CD4-positive, alpha-beta T cell treated with Interleukin-6 at 100 ng/mL for 8 hours (primary cell): Measurements from ENCODE around the gene CDKAL1.
"Not testable (repeated sequence)": the region's sequence is repeated elsewhere in the genome, so short reads cannot be mapped to it uniquely, and the experiment has no call there.

Experiments
- DNase-seq: peaks from one replicate; pipeline ENCODE4 v3.0.0-alpha.2; 2020; ENCODE audit warnings: mixed read lengths, low spot score

CDKAL1 gene

DNA sequence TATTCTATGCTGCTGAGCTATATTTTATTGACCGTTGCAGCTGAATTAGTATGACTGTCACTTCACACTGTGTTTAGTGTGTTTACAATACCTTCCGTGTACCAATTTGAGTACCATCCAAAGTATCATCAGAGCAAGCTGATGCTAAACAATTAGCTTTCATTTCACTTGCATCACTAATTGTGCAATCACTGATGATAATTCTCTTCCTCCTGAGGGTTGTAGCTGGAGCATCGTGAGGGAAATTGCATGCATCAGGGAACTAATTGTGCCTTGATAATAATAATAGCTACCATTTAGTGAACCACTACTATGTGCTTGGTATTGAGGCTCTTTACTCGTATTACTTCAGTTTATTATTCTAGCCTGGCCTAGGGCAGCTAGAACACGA, 674.5 kb downstream of the CDKAL1 start:
- DNase-seq: no peak

DNA sequence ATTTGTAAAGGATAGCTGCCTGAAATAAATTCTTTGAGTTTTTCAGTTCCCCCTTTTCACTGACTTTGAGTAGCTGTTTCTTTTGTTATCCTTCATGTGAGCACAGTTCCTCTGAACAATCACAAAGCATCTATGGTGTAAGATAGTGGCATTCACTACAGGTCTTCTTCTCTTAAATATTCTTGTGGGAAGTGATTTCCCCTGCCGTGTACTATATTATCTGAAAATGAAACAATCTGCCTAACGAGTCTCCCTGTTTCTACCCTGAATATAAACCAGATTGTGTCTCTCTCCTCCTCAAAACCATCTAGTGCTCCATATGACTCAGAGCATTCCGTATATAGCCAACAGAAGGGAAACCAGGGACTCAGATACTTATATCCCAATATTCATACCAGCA, 679.2 kb downstream of the CDKAL1 start:
- no peak for DNase-seq

DNA sequence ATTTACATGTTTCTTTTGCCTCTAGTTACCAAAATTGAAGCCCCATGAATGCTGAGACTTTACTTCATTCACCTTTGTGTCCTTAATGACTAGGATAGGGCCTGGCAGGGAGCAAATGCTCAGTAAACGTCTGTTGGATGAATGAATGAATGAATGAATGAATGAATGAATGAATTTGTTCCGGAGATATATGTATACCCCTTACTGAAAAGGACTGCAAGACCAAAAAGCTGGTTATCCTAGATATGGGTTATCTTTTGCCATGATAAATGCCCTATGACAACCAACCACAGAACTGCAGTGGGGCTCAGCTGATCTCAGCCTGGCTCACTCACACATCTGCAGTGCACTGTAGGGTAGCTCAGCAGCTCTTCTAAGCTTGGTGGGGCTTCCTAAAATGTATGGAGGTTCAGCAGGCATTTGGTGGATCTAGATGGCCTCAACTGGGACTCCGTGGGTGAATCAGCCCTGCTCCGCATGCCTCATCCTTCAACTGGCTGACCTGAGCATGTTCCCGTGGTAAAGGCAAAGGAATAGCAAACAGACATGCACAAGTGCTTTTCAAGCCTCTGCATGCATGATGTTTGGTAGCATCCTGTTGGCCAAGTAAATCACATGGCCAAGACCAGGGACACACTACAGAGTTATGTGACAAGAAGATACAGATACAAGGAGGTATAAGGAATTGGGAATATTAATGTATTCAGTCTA, 680.6 kb downstream of the CDKAL1 start:
- no peak for DNase-seq

DNA sequence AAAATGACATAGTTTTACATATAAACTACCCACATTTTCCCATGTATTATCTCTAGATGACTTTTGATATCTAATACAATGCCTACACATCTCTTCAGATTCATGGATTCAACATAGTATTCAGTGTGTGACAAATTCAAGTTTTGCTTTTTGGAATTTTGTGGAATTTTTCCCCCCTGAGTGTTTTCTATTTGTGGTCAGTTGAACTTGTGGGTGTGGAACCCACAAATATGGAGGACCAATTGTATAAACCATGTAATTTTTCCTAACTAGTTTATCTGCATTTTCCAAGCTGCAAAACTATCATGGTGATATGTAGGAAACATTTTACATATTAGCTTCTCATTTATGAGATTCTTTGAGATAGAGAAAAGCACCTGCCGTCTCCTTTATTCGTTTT, 685.0 kb downstream of the CDKAL1 start:
- no peak for DNase-seq

DNA sequence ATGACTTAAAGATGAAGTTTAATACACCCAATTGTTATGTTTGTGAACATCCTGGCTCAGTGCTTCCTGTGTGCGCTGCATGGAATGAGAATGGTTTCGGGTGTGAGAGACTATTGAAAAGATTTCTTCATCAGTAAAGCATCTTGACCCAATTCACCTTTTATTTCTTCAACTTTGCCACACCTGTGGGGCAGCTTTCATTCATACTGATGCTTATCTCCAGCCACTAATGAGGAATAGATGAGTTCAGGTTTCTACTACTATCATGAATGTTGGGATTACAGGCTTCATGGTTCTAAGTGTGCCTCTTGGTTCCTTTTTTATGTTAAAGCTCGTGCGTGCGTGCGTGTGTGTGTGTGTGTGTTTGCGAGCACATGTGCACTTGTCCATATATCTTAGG, 685.6 kb downstream of the CDKAL1 start:
- DNase-seq: no peak

DNA sequence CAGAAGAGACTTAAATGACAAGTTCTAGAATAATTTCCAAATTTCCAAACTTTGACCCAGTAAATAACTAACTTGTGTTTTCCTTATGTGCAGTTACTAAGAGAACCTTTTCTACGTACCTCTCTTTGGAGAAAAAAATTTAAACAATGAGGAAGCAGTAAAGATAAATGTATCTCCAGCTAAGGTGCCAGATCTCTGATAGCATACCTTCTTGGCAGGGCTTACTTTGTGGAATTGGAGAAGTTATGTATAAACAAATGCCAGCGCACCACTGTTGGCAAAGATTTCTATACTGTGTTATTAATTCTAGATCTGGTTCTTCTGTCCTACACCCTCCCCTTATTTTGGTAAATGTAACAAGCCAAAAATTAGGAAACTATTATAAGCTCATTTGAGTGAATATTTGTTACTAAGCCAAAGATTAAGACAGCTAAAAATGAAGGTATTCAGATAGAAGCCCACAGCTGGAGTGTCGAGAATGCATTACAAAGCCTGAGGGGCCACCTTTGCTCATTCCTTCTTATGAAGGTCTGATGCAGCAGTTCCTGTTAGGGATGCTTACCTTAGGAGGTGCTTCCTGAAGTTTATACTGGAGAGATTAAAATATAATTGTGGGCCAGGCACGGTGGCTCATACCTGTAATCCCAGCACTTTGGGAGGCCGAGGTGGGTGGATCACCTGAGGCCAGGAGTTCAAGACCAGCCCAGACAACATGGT, 686.2 kb downstream of the CDKAL1 start:
- DNase-seq: no peak

DNA sequence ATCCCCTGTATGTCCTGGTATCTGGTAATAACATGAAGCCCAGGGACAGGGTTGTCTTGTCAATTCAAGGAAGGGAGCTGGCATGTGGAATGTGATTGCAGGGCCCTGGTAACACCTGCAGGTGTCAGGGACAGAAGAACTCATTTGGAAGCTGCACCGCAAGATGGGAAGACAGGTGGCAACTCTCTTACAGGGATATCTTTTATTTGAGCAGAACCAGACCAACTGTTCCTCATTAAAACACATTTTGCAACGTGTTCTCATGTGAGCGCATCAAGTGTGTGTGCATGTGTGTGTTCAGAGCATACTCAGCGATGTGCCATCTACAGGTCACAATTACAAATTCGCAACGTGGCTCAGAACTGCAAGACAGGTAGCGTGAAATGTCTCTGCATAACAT, 688.4 kb downstream of the CDKAL1 start:
- no peak for DNase-seq

DNA sequence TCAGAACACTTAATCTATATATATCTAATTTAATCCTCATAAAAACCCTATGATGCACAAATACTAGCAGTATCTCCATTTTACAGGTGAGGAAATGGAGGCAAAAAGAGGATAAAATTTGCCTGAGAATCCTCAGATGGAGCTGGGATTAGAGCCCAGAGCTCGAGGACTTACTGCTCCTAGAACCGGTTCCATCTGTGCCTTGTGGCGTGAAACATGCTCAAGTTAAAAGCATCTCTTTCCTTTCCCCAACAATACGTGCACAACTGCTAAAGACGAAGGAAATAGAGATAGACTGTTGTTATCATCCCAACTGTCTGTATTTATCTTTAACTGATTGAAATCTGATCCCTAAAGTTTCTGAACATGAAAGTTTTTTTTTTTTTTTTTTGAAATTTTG, 691.7 kb downstream of the CDKAL1 start:
- no peak for DNase-seq

DNA sequence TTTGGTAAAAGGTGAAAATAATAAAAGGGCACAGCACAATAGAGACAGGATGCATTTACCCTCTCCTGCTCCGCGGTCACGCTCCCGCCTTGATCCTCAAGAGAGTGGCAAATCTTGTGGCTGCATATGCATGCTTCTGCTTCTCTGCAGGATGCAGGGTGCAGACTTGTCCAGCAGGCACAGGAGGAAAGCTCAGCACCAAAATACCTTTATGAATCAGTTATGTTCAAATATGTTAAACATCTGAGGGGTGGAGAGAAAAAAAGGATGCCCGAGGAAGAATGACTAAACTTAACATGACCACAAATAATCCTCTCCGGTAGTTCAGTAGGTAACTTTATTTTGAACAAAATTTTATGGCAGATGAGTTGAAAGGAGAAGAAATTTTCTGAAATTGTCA, 693.2 kb downstream of the CDKAL1 start:
- no peak for DNase-seq

DNA sequence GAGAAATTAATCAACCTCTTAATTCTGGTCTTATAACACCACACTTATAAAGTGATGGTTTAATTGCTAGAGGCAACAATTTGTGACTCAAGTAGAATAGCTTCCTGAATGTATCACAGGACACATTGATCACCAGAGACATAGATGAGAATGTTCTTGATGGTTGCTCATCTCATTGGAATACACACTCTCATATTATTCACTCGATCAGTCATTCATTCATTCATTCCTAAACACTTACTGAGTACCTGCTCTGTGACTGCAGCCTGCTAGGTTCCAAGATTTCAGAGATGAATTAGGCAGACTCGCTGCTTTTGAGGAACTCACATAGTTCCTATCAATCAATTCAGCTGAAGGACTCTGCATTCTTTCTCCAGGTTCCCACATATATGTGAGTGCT, 694.2 kb downstream of the CDKAL1 start:
- DNase-seq: no peak

DNA sequence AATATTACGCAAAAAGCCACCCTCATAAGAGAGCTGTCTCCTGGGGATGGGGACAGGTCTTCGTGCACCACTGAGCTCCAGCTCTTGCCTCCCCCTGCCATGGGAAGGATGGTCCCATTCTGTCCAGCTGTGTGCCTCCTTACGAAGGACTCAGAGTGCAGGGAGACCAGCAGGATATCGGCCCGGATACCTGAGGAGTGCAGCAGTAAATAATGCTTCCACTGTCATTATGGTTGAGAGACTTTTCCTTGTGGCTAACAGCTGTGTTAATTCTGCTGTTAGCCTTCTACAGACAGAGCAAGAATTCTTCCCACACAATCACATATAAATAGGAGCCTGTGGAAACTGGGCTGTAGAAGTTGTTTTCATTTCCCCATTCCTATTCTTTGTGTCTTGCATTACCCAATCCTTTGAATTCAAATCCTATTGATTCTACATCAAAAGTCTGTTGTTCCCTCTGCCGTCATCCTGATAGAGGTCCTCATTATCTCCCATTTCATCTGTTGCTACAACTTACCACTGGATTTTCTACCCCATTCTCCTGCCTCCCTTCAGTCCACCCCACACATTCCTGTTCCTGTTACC, 694.7 kb downstream of the CDKAL1 start:
- DNase-seq: no peak

DNA sequence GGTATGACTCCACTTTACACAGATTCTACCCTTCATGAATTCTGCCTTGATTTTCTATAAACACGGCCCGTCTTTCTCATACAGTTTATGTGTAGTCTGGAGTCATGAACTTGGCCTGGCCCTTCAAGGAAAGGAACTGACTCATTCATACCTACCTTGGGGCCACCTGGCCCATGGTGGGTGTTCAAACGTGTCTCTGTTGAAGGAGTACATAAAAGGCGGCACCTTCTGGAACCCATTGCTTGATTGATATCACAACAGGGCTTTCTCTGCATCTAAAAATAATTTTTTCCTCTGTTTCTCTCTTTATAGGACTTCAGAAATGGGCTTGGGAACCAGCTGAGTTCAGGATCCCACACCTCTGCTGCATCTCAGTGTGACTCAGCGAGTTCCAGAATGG, 696.3 kb downstream of the CDKAL1 start:
- no peak for DNase-seq

DNA sequence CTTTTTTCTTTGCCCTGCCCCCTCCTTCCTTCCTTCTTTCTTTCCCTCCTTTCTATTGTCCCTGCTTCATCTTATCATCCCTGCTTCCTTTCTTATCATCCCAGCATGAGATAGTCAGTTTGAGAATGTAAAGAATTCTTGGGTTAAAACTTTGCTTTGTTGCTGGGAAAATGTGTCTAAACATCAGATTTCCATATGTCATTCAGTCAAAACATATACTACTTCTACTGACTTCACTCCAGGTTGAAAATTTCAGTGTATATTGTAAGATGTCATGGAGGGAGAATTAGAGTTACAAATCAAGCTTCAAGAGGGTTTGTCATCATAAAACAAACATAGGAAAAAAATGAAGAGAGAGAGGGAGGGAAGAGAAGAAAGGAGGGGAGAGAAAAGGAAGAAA, 700.9 kb downstream of the CDKAL1 start:
- DNase-seq: no peak

DNA sequence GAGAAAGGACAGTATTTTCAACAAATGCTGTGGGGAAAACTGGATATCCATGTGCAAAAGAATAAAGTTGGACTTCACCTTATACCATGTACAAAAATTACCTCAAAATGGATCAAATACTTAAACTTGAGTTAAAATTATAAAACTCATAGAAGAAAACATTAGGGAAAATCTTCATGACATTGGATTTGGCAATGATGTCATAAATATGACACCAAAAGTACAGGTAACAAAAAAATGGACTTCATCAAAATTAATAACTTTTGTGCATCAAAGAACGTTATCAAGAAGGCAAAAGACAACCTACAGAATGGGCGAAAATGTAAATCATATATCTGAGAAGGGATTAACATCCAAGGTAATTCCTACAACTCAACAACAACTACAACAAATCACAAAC, 704.0 kb downstream of the CDKAL1 start:
- no peak for DNase-seq

DNA sequence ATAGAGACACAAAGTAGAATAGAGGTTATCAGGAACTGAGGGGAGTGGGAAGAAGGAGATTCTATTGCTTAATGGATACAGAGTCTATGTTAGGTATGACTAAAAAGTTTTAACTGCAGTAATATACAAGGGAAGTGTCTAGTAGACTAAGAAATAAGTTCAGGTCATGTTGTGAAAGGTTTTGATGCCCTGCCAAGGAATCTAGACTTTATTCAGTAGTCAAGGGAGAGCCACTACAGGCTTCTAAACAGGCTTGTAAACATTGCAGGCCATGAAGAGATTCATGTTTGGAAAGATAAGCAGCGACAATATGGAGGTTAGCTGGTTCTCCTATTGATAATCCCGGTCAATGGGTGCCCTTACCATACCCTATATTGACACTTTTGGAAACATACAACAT, 706.5 kb downstream of the CDKAL1 start:
- no peak for DNase-seq

DNA sequence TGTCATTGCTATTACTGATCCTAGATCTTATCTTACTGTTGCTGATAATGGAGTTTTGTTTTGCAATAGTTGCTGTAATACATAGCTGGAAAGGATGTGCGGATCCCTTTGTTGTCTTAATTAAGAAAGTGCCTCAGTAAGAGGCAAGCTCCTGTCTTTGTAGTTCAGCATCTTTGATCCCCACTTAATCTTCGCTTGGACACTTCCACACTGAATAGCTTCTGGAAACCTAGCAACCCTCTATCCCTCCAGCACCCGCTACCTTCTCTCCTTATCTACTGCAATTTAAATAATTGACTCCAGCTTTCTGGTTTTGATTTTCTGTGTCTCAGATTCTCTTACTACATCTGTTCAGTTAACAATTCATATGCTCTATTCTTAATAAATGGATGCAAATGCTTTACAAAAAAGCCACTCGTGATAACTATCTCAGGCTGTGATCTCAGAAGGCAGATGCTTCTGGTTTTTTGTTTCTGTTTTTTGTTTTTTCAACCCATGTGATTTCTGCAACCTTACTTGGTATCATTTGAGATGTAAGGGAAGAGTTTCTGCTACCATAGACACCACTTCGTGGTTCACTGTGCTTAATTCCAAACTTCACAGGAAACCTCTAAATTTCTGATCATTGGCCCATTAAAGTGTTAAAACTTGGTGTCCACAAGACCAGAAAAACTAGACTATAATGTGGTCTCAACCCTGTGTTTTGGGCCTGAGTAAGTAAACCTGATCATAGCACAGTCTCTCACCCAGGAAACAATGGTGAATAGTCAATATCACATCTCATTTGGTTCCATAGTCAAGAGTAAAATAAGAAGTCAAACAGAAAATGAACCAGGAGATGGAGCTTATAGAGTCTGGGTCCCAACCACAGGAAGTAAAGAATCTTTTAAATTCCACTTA, 707.2 kb downstream of the CDKAL1 start:
- DNase-seq: no peak

DNA sequence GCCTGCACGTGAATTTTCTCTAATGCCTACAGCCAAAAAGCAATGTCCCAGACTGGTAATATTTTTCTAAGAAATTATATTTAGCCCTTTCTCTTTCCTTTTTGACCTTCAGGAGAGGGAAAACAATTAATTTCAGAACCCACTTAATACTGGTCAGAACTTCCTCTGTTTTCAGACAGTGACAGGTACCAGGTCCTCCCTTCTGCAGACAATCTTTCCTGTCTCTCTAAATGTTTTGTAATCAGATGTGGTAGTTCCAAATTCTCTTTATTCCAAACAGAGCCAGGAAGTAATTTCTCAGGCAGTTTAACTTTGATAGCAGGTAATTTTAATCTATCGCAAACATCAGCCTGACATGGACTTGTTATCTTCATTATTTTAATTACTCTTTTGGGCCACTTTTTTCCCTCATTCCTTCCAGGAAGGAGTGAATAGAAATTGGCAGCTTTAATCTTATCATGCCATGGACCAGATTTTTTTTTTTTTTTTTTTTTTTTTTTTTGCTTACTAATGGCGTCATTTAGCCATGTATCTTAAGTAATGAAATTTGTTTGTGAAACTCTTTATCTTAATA, 710.7 kb downstream of the CDKAL1 start:
- DNase-seq: no peak

DNA sequence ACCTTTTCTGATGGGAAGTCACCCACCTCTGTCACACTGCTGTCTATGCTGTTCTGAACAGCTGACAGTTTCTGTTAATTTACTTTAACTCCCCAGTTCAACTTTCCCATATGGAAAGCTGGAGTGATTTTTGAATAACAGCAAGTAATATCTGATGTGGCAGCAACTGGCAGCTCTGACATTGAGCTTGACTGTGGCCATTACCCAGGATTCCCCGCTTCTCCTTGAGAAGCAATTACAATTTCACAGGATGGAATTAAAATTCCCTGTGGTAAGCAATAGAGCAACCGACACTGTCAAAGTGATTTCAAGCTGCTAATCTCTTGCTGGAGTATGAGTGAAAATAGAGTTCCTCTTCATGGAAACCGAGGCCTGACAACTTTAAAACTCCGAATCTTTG, 711.2 kb downstream of the CDKAL1 start:
- no peak for DNase-seq

DNA sequence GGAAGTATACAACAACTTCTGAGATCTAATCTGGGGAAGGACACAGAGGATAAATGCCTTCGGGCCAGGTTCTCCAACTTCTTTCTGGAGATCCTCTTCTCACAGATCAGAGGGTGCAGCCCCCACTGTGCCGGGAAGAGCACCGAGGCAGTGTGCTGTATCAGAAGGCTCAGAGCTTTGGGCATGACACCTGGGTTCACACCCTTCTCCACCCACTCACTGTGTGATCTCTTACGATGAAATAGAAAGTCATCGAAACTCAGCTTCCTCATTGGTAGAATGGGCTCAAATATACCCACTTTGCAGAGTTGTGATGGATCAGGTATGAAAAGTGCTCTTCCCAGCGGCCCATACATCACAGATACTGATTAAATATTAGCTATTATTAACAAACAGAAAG, 711.8 kb downstream of the CDKAL1 start:
- DNase-seq: no peak

DNA sequence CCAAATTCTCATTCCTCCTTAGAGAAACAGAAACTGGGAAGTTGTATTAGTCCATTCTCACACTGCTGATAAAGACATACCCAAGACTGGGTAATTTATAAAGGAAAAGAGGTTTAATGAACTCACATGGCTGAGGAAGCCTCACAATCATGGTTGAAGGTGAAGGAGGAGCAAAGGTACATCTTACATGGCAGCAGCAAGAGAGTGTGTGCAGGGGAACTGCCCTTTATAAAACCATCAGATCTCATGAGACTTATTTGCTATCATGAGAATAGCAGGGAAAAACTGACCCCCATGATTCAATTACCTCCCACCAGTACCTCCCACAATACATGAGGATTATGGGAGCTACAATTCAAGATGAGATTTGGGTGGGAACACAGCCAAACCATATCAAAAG, 720.2 kb downstream of the CDKAL1 start:
- not testable (repeated sequence) for DNase-seq

DNA sequence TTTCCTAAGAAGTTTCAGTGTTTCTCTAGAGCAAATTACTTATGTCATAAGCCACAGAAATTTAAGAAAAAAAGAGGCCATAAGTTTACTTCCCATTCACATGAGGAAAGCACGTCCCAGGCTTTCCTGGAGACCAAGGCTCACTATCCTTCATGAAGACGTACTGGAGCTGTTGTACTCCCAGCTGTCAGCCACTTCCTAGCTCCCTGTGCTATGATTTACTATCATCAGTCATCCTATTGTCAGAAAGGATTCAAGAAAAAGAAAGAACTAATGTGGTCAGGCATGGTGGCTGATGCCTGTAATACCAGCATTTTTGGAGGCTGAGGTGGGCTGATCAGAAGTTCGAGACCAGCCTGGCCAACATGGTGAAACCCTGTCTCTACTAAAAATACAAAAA, 721.9 kb downstream of the CDKAL1 start:
- no peak for DNase-seq

DNA sequence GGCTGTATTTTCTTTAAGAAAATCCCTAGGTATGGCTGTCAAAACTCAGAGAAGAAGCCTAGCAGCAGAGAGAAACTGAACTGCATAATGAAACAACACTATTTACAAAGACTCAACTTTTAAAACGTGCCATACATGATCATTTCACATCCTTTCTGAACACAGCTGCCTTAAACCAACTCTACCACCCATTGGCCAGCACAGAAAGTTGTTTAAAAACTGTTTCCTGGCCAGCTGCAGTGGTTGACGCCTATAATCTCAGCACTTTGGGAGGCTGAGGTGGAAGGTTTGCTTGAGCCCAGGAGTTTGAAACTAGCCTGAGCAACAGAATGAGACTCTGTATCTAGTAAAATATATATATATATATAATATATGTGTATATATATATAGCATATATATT, 722.9 kb downstream of the CDKAL1 start:
- no peak for DNase-seq
